Breast epithelium (tissue), 4 donors: ENCODE data around the gene TNFRSF25. TPM values are rescaled to one million over a fixed set of nuclear protein-coding genes. Genes with fewer than 3 reads are reported as not detected.

ENCODE experiments used
- DNase-seq, 2 donors: peaks; one replicate each; pipeline ENCODE4 v3.0.0-alpha.2; 2019; ENCODE audit warnings: low spot score in 2 of 2
- H3K27ac ChIP-seq, 2 donors: fragments of 200-600 bp; sonication (generic) in 1 of 2; one replicate each; pipeline ENCODE4 v1.5.1; 2016 to 2019; ENCODE audit warnings: mild to moderate bottlenecking in 1 of 2
- H3K27me3 ChIP-seq, 2 donors: fragments of 200-600 bp; sonication (generic) in 1 of 2; one replicate each; pipeline versions ENCODE4 v1.5.1 to v1.6.0; 2017 to 2019; ENCODE audit warnings: control low read depth in 1 of 2, mild to moderate bottlenecking in 1 of 2
- H3K36me3 ChIP-seq: fragments of 200-600 bp; one replicate; pipeline ENCODE4 v1.5.1; 2019
- H3K4me1 ChIP-seq, 2 donors: fragments of 200-600 bp; sonication (generic); one replicate each; pipeline ENCODE4 v1.5.1; 2016 to 2019; ENCODE audit warnings: control low read depth in 1 of 2
- H3K4me3 ChIP-seq, 3 donors: fragments of 200-600 bp; sonication (generic); 1 replicate in 2 of 3; 2 replicates in 1 of 3; pipeline ENCODE4 v1.5.1; 2016 to 2019; ENCODE audit warnings: mild to moderate bottlenecking in 3 of 3, moderate library complexity in 2 of 3
- H3K9me3 ChIP-seq, 2 donors: fragments of 200-600 bp; sonication (generic) in 1 of 2; one replicate each; pipeline ENCODE4 v1.5.1; 2016 to 2019; ENCODE audit warnings: control low read depth in 1 of 2
- POLR2A ChIP-seq: fragments of 450-650 bp; IDR thresholded peaks from one replicate; pipeline ENCODE4 v1.6.1; 2016; ENCODE audit warnings: antibody characterized with exemption, mild to moderate bottlenecking, moderate library complexity
- POLR2AphosphoS5 ChIP-seq, 3 donors: sonication (generic); formaldehyde crosslinking; IDR thresholded peaks; one replicate each; pipeline ENCODE4 v1.6.1; 2017; ENCODE audit warnings: antibody characterized with exemption in 3 of 3
- intact Hi-C: fragments of 100-400 bp; cut with DNase I; formaldehyde crosslinking; loops from one replicate; pipeline ENCODE4 v1.15.1; 2023; ENCODE audit warnings: low total_unique reads
- total RNA-seq, 3 donors: library from RNA; depleted of rRNA; stranded (reverse); fragments of >200 nt; gene quantifications; one replicate each; pipeline ENCODE4 v1.1.0, GENCODE V29; 2016
- TF ChIP-seq, protein P1 (sequence below), 3 donors: fragments of 450-650 bp; IDR thresholded peaks; one replicate each; pipeline ENCODE4 v1.5.1; 2016 to 2017; ENCODE audit warnings: antibody characterized with exemption in 3 of 3, mild to moderate bottlenecking in 3 of 3, moderate library complexity in 3 of 3

Gene TNFRSF25
- total RNA-seq, 3 donors from 2014 or later: 3.8 to 13.1 (median 12.4) TPM

GRCh38 chr1:6483761-6484117 is 17.8 kb upstream of the TNFRSF25 start:
- Histone ChIP-seq H3K9me3 (no peaks in the 10 kb centered on the region), H3K4me1 (peaks cover 0 to 6% of the 10 kb centered on the region in 2 donors), H3K36me3 (no peaks in the 10 kb centered on the region), H3K27me3 (no peaks in the 10 kb centered on the region), H3K4me3 (no peak overlapping the region), H3K27ac (no peak overlapping the region)
- intact Hi-C loops: loop anchor here (10.0 kb wide), 1 partner anchor 51 kb away; no protein-coding TSS in a partner anchor
- TF ChIP-seq POLR2A: no peak
- TF ChIP-seq, protein P1, sequence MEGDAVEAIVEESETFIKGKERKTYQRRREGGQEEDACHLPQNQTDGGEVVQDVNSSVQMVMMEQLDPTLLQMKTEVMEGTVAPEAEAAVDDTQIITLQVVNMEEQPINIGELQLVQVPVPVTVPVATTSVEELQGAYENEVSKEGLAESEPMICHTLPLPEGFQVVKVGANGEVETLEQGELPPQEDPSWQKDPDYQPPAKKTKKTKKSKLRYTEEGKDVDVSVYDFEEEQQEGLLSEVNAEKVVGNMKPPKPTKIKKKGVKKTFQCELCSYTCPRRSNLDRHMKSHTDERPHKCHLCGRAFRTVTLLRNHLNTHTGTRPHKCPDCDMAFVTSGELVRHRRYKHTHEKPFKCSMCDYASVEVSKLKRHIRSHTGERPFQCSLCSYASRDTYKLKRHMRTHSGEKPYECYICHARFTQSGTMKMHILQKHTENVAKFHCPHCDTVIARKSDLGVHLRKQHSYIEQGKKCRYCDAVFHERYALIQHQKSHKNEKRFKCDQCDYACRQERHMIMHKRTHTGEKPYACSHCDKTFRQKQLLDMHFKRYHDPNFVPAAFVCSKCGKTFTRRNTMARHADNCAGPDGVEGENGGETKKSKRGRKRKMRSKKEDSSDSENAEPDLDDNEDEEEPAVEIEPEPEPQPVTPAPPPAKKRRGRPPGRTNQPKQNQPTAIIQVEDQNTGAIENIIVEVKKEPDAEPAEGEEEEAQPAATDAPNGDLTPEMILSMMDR (IDR thresholded peaks at IDR 0.05): no peak
- no peak for TF ChIP-seq POLR2AphosphoS5 (IDR thresholded peaks at IDR 0.05)
- DNase-seq: no peak

- Histone ChIP-seq H3K9me3 (no peaks in the 10 kb centered on the region), H3K27ac (no peak overlapping the region), H3K4me1 (peaks cover 0 to 6% of the 10 kb centered on the region in 2 donors), H3K27me3 (no peaks in the 10 kb centered on the region), H3K36me3 (no peaks in the 10 kb centered on the region), H3K4me3 (no peak overlapping the region)
- DNase-seq: no peak
- intact Hi-C loops: loop anchor here (10.0 kb wide), 1 partner anchor 52 kb away; no protein-coding TSS in a partner anchor
- TF ChIP-seq POLR2A (no peak), POLR2AphosphoS5 (IDR thresholded peaks at IDR 0.05) (no peak)
- TF ChIP-seq, protein P1 (IDR thresholded peaks at IDR 0.05): no peak
Measured at GRCh38 chr1:6483017-6483760, 17.2 kb upstream of the TNFRSF25 start.

DNA sequence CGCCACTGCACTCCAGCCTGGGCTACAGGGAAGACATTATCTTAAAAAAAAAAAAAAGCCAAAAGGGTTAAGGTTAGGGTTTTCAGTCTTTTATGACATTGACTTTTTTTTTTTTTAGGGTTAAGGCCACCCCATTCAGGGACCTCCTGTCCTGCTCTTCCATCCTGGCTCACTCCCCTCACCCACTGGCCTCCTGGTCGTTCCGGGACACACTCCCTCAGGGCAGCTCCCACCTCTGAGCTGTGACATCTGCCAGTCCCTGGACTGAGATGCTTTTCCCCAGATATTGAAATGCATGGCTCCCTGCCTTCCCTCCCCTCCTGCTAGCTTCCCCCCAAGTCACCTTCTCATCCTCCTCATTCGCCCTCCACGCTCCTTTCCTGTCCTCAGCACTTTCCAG is 15.8 kb upstream of the TNFRSF25 start:
- peaks cover 0 to 6% of the 10 kb centered on the region in 2 donors for H3K4me1 ChIP-seq
- H3K9me3 ChIP-seq: no peaks in the 10 kb centered on the region
- no peak for DNase-seq
- H3K27ac ChIP-seq: no peak overlapping the region
- TF ChIP-seq, protein P1 (IDR thresholded peaks at IDR 0.05): no peak
- TF ChIP-seq POLR2AphosphoS5 (IDR thresholded peaks at IDR 0.05) (no peak), POLR2A (no peak)
- no peaks in the 10 kb centered on the region for H3K27me3 ChIP-seq
- no peaks in the 10 kb centered on the region for H3K36me3 ChIP-seq
- no peak overlapping the region for H3K4me3 ChIP-seq
- intact Hi-C loops: loop anchor here (10.0 kb wide), 1 partner anchor 53 kb away; no protein-coding TSS in a partner anchor

DNA sequence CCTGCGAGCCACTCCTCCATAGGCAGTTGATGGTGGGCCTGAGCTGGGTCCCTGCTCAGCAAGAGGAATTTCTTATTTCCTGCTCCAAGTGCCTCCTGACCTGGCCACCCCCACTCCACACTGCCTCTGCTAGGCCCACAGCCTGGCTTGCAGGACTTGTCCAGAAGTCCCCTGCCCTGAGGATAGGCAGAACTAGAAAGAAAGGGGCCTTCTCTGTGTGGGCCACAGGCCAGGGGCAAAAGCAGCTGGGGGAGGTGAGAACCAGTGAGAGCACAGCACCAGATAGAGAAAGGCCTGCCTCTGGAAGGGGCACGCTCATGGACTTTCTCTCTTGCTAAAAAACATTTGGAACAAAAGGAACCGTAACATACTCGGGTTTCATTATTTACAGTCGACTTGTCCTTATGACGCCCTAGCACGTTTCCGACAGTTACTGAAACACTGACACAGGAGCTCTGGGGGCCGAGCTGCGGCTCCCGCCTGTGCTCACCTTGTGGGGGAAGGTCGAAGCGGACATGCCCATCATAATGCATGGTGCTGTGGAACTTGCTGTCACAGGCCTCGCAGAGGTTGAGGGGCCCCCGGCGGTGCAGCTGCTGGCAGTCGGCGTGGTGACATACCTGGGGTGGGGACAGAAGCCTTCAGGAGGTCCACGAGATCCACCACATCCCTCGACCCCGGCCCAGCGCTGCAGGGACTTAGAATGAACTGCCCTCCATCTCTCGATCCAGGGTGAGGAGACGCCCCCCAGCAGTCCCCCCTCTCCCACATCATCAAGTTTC is 11.3 kb upstream of the TNFRSF25 start:
- H3K27me3 ChIP-seq: no peaks in the 10 kb centered on the region
- H3K4me3 ChIP-seq: no peak overlapping the region
- H3K9me3 ChIP-seq: no peaks in the 10 kb centered on the region
- DNase-seq: no peak
- H3K4me1 ChIP-seq: no peaks in the 10 kb centered on the region
- TF ChIP-seq, protein P1 (IDR thresholded peaks at IDR 0.05): no peak
- TF ChIP-seq POLR2AphosphoS5 (IDR thresholded peaks at IDR 0.05): no peak
- TF ChIP-seq POLR2A: no peak
- intact Hi-C loops: no loop called here
- H3K36me3 ChIP-seq: no peaks in the 10 kb centered on the region
- no peak overlapping the region for H3K27ac ChIP-seq

DNA sequence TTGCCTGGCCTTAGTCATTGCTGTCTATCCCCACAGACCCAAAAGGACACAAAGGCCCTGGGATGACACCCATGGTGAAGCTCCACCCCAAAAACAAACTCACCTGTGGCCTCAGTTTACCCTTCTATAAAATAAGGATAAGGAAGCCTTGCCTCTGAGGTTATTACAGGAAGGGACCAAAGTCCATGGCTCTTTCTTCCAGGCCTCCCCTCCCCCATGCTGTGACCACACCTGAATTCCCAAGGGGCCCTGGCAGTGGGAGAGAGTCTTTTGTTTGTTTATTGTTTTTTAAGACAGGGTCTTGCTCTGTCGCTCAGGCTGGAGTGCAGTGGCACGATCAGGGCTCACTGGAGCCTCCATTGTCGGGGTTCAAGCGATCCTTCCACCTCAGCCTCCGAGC is 10.5 kb upstream of the TNFRSF25 start:
- no peaks in the 10 kb centered on the region for H3K9me3 ChIP-seq
- DNase-seq: no peak
- no peak overlapping the region for H3K27ac ChIP-seq
- TF ChIP-seq, protein P1 (IDR thresholded peaks at IDR 0.05): no peak
- no peak for TF ChIP-seq POLR2A
- TF ChIP-seq POLR2AphosphoS5 (IDR thresholded peaks at IDR 0.05): no peak
- no peaks in the 10 kb centered on the region for H3K4me1 ChIP-seq
- no peaks in the 10 kb centered on the region for H3K27me3 ChIP-seq
- H3K36me3 ChIP-seq: no peaks in the 10 kb centered on the region
- intact Hi-C loops: no loop called here
- H3K4me3 ChIP-seq: no peak overlapping the region
